GM23338 (cell line): ENCODE data around the gene MRAP. TPM values are rescaled to one million over a fixed set of nuclear protein-coding genes. Genes with fewer than 3 reads are reported as not detected.

ENCODE experiments used
- ATAC-seq: fragments of 200-7000 bp; cut with Tn5 transposase; 3 replicates; pipeline ENCODE4 v1.9.1; 2020
- DNase-seq: peaks from one replicate; pipeline ENCODE4 v3.0.0-alpha.2; 2015; ENCODE audit warnings: low spot score
- H2AFZ ChIP-seq: fragments of 200-600 bp; sonication (generic); 2 replicates; pipeline ENCODE4 v1.8.0; 2016; ENCODE audit warnings: antibody characterized with exemption, mild to moderate bottlenecking, moderate library complexity
- H3F3A ChIP-seq: fragments of 200-600 bp; sonication (generic); replicated peaks from 2 replicates; pipeline ENCODE4 v1.8.0; 2017; ENCODE audit warnings: antibody characterized with exemption, mixed run types, low read depth
- H3K27ac ChIP-seq: fragments of 200-600 bp; sonication (generic); 2 replicates; pipeline ENCODE4 v1.6.1; 2016; ENCODE audit warnings: low read depth
- H3K27me3 ChIP-seq: fragments of 200-600 bp; sonication (generic); 2 replicates; pipeline ENCODE4 v1.8.0; 2016; ENCODE audit warnings: mild to moderate bottlenecking, mixed run types, moderate library complexity; ENCODE audit not compliant: insufficient read depth
- H3K36me3 ChIP-seq: fragments of 200-600 bp; sonication (generic); 2 replicates; pipeline ENCODE4 v1.8.0; 2016; ENCODE audit warnings: mild to moderate bottlenecking; ENCODE audit not compliant: insufficient read depth
- H3K4me1 ChIP-seq: fragments of 200-600 bp; sonication (generic); 2 replicates; pipeline ENCODE4 v1.8.0; 2016; ENCODE audit warnings: mild to moderate bottlenecking, moderate library complexity; ENCODE audit not compliant: insufficient read depth
- H3K4me2 ChIP-seq: fragments of 200-600 bp; sonication (generic); 2 replicates; pipeline ENCODE4 v1.7.1; 2017; ENCODE audit warnings: mixed run types
- H3K4me3 ChIP-seq: fragments of 200-600 bp; sonication (generic); 2 replicates; pipeline ENCODE4 v1.6.1; 2016; ENCODE audit warnings: mixed run types
- H3K79me2 ChIP-seq: fragments of 200-600 bp; sonication (generic); replicated peaks from 2 replicates; pipeline ENCODE4 v1.8.0; 2017; ENCODE audit warnings: mild to moderate bottlenecking; ENCODE audit not compliant: insufficient read depth
- H3K9me2 ChIP-seq: fragments of 200-600 bp; sonication (generic); 2 replicates; pipeline ENCODE4 v1.8.0; 2017; ENCODE audit not compliant: insufficient read depth
- H4K20me1 ChIP-seq: fragments of 200-600 bp; sonication (generic); replicated peaks from 2 replicates; pipeline ENCODE4 v1.8.0; 2017; ENCODE audit warnings: mild to moderate bottlenecking; ENCODE audit not compliant: insufficient read depth
- H3K27ac Mint-ChIP-seq: 2 replicates; pipeline ENCODE4 v1.8.0; 2020; ENCODE audit warnings: inconsistent platforms, mild to moderate bottlenecking, moderate library complexity, mixed read lengths
- H3K27me3 Mint-ChIP-seq: 3 replicates; pipeline ENCODE4 v1.8.0; 2022; ENCODE audit warnings: low read depth, mild to moderate bottlenecking, moderate library complexity, mixed read lengths, inconsistent platforms; ENCODE audit not compliant: insufficient read depth, poor library complexity
- H3K36me3 Mint-ChIP-seq: 3 replicates; pipeline ENCODE4 v1.8.0; 2021; ENCODE audit warnings: low read depth, mild to moderate bottlenecking, inconsistent platforms, moderate library complexity, mixed read lengths
- H3K4me1 Mint-ChIP-seq: 3 replicates; pipeline ENCODE4 v1.8.0; 2020; ENCODE audit warnings: mild to moderate bottlenecking, inconsistent platforms, mixed read lengths
- H3K4me3 Mint-ChIP-seq: 3 replicates; pipeline ENCODE4 v1.8.0; 2021; ENCODE audit warnings: moderate library complexity, mild to moderate bottlenecking, inconsistent platforms, mixed read lengths
- H3K9me3 Mint-ChIP-seq: 3 replicates; pipeline ENCODE4 v1.8.0; 2020; ENCODE audit warnings: moderate library complexity, mild to moderate bottlenecking, inconsistent platforms, mixed read lengths
- CREB1 ChIP-seq: fragments of 250-450 bp; sonication (Bioruptor Pico); IDR thresholded peaks from 2 replicates; pipeline ENCODE4 v1.5.0; 2020; ENCODE audit warnings: low read depth, mild to moderate bottlenecking, moderate library complexity
- CTCF ChIP-seq, 2 experiments: fragments of 200-600 bp in 1 of 2; sonication (generic) in 1 of 2; conservative IDR thresholded peaks; 2 replicates each; pipeline versions ENCODE4 v1.5.1 to v1.6.1; 2016 to 2017; ENCODE audit warnings: antibody characterized with exemption in 2 of 2, low read depth in 2 of 2, mild to moderate bottlenecking in 2 of 2, moderate library complexity in 1 of 2
- ETS1 ChIP-seq: IDR thresholded peaks from 2 replicates; pipeline ENCODE4 v1.6.1; 2016; ENCODE audit warnings: antibody characterized with exemption
- EZH2 ChIP-seq: fragments of 200-600 bp; sonication (generic); IDR thresholded peaks from one replicate; pipeline ENCODE4 v1.8.0; 2017; ENCODE audit warnings: antibody characterized with exemption, mild to moderate bottlenecking, low read depth; ENCODE audit not compliant: unreplicated experiment
- EZH2phosphoT487 ChIP-seq: fragments of 200-600 bp; sonication (generic); IDR thresholded peaks from one replicate; pipeline ENCODE4 v1.8.1; 2018; ENCODE audit warnings: antibody characterized with exemption; ENCODE audit not compliant: unreplicated experiment
- JUNB ChIP-seq: IDR thresholded peaks from one replicate; pipeline ENCODE4 v1.6.1; 2016; ENCODE audit warnings: antibody characterized with exemption; ENCODE audit not compliant: unreplicated experiment
- NANOG ChIP-seq: IDR thresholded peaks from 2 replicates; pipeline ENCODE4 v1.6.1; 2016; ENCODE audit warnings: antibody characterized with exemption, borderline replicate concordance
- POLR2AphosphoS5 ChIP-seq: IDR thresholded peaks from 2 replicates; pipeline ENCODE4 v1.6.1; 2016; ENCODE audit warnings: antibody characterized with exemption, low read depth
- REST ChIP-seq: IDR thresholded peaks from one replicate; pipeline ENCODE4 v1.6.1; 2018; ENCODE audit warnings: antibody characterized with exemption; ENCODE audit not compliant: unreplicated experiment
- STAT1 ChIP-seq: IDR thresholded peaks from one replicate; pipeline ENCODE4 v1.6.1; 2016; ENCODE audit warnings: antibody characterized with exemption; ENCODE audit not compliant: unreplicated experiment
- ZNF114 ChIP-seq: fragments of 250-450 bp; sonication (Bioruptor Pico); IDR thresholded peaks from 2 replicates; pipeline ENCODE4 v1.5.0; 2020; ENCODE audit warnings: mild to moderate bottlenecking, moderate library complexity
- ZNF331 ChIP-seq: fragments of 250-450 bp; sonication (Bioruptor Pico); IDR thresholded peaks from 2 replicates; pipeline ENCODE4 v1.5.0; 2020; ENCODE audit warnings: low read depth, mild to moderate bottlenecking, moderate library complexity
- ZNF462 ChIP-seq: fragments of 250-450 bp; sonication (Bioruptor Pico); IDR thresholded peaks from 2 replicates; pipeline ENCODE4 v1.5.0; 2020; ENCODE audit warnings: mild to moderate bottlenecking, moderate library complexity
- polyA plus RNA-seq: library from polyadenylated mRNA; unstranded; fragments of >200 nt; fragmentation: Nextera tagmentation; extraction: Ambion mirVana; gene quantifications from 2 replicates; pipeline ENCODE4 v1.2.1, GENCODE V29; 2016
- total RNA-seq: library from RNA; depleted of rRNA; stranded (reverse); fragments of >200 nt; shearing (Covaris generic); gene quantifications from 2 replicates; pipeline ENCODE4 v1.2.3, GENCODE V29; 2014

MRAP gene
- total and polyA plus RNA-seq, 2 experiments from 2014 or later: 0.78 TPM; not detected in 1

GRCh38 chr21:32315511-32316281 lies 17.0 kb downstream of the MRAP start:
- Mint-ChIP-seq H3K4me1 (peaks cover 4% of the 10 kb centered on the region; the same call in 1 of the 3 replicates), H3K4me3 (no peak overlapping the region), H3K36me3 (peaks cover 64% of the 10 kb centered on the region), H3K9me3 (no peaks in the 10 kb centered on the region), H3K27ac (peak overlapping the region; percentile 56; the same call in 1 of the 2 replicates), H3K27me3 (peaks cover 3% of the 10 kb centered on the region)
- ATAC-seq: no peak; the same call in 2 of the 3 replicates
- no peak overlapping the region for H3K4me3 ChIP-seq
- H3F3A ChIP-seq: no peaks in the 10 kb centered on the region
- no peaks in the 10 kb centered on the region for H3K4me1 ChIP-seq
- H3K36me3 ChIP-seq: peaks cover 49% of the 10 kb centered on the region
- no peak overlapping the region for H3K4me2 ChIP-seq
- no peak for DNase-seq
- no peak overlapping the region for H3K27ac ChIP-seq
- H3K9me2 ChIP-seq: no peaks in the 10 kb centered on the region
- H3K79me2 ChIP-seq: no peaks in the 10 kb centered on the region; the same call in 1 of the 2 replicates
- TF ChIP-seq JUNB (no peak), REST (no peak), STAT1 (no peak), ZNF462 (CRISPR knock-in tag) (no peak), EZH2phosphoT487 (no peak), ETS1 (no peak), CTCF (conservative IDR thresholded peaks at IDR 0.05; ENCODE audit: low read depth in 2 of 2) (no peak), CREB1 (CRISPR knock-in tag) (no peak), EZH2 (no peak), POLR2AphosphoS5 (no peak), ZNF331 (no peak), ZNF114 (CRISPR knock-in tag) (no peak), NANOG (no peak)
- no peaks in the 10 kb centered on the region for H3K27me3 ChIP-seq
- no peak overlapping the region for H2AFZ ChIP-seq
- peaks cover 3% of the 10 kb centered on the region for H4K20me1 ChIP-seq
